Keratinocyte (primary cell): ENCODE measurements around the gene HCN3.

ENCODE experiments used
- CTCF ChIP-seq, 3 experiments: IDR thresholded peaks in 1 of 3; conservative IDR thresholded peaks in 1 of 3; optimal IDR thresholded peaks in 1 of 3; 2 replicates in 2 of 3; 3 replicates in 1 of 3; pipeline versions ENCODE3 to v1.5.1; 2011; ENCODE audit warnings: low read length in 3 of 3, mild to moderate bottlenecking in 3 of 3, moderate library complexity in 2 of 3, control low read depth in 1 of 3, inconsistent platforms in 1 of 3; ENCODE audit not compliant: insufficient read depth in 2 of 3; ENCODE audit errors: extremely low read depth in 1 of 3
- EZH2 ChIP-seq: IDR thresholded peaks from one replicate; pipeline ENCODE4 v1.6.1; 2012; ENCODE audit warnings: inconsistent platforms, mild to moderate bottlenecking, low read length, moderate library complexity

- peak in 1 of 3 experiments; percentile 23 for TF ChIP-seq CTCF (optimal IDR thresholded peaks at IDR 0.05 in 1 of 3, IDR thresholded peaks at IDR 0.05 in 1 of 3, conservative IDR thresholded peaks at IDR 0.05 in 1 of 3; ENCODE audit: extremely low read depth in 1 of 3, insufficient read depth in 2 of 3, low read length in 3 of 3)
- TF ChIP-seq EZH2, result no peak
These were observed 31.5 kb downstream of the HCN3 start, which contains the start of gene FDPS for GRCh38 chr1:155308493-155309422.
